DMS 273 (cell line): ENCODE results near the gene RRP15.
A peak's percentile ranks its signal among the peaks of the same experiment; 100 is the strongest.

Source experiments
- DNase-seq: peaks from one replicate; lab custom pipeline; 2025; ENCODE audit not compliant: unreplicated experiment; lab: John Stamatoyannopoulos, UW

The RRP15 gene

GRCh38 chr1:218361298-218362065, 76.4 kb downstream of the RRP15 start:
- peak; percentile 97 for DNase-seq

DNA sequence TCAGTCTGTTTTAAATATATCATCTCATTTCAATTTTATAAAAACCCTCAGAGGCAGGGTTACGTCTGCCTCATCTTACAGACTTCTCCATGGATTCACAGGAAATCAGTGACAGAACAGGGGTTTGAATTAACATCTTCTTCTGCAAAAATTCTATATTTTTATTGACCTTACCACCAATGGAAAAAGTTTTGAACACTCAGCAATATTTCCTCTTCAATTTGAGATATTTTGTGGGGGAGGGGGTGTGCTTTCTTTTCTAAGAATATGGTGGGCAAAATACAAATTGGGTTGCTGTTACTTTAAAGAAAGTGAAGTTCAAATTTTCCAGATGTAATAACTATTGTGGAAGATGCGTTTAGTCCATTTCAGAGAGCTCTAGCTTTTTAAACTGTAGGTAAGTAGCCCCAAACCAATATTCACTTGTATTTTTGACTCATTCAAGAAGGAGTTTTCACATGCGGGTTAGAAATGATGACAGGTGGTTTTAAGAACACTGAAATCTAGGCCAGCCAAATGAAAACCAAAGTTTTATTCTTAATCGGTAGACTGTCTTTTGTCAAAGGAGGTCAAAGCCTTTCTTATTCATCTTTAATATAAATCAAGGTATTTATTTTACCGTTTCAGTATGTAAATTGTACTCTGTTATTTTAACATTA, 77.5 kb downstream of the RRP15 start:
- no peak for DNase-seq

DNA sequence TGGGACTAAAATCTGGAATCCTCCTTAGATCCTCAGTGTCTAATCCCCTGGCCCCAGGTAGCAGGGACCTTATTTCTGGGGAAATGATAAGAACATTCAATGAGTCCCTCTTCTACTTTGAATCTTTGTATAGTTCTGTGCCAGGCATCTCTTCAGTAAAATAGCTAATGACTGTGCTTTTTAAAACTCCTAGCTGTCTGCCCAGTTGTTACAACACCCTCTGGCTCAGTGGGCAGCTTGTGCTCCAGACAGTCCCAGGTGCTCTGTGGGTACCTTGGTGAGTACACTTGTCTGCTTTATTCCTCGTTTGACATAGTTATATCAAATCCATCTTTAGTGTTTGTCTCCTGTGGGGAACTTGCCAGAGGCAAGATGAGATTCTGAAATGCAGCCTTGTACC, 78.0 kb downstream of the RRP15 start:
- DNase-seq = peak; percentile 29

DNA sequence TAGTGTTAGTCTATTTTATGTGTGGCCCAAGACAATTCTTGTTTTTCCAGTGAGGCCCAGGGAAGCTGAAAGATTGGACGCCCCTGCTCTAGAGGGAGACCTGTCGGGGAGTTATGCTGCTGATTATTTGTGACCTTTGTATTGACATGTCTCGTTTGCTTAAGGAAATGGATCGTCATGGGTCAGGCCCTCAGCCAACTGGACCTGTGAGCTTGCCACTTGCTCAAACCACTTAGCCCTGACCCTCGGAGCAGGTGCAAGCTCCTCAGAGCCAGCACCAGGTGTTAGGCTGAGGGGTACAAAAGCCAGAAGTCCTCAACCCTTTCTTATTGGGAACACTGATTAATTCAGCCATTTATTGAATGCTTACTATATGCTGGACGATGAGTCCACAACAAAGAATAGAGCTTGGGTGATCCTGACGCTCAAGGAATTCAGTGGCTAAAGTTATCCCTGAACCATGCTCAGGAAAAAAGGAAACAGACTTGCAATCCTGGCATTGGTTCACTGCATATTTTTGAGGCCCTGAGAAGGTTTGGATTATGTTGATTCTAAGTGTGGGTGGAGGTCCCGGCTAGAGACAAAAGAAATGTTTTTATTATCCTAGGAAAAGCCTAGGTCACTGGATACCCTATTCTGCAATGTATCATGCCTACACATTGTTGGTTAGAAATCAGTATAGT, 79.1 kb downstream of the RRP15 start:
- no peak for DNase-seq

DNA sequence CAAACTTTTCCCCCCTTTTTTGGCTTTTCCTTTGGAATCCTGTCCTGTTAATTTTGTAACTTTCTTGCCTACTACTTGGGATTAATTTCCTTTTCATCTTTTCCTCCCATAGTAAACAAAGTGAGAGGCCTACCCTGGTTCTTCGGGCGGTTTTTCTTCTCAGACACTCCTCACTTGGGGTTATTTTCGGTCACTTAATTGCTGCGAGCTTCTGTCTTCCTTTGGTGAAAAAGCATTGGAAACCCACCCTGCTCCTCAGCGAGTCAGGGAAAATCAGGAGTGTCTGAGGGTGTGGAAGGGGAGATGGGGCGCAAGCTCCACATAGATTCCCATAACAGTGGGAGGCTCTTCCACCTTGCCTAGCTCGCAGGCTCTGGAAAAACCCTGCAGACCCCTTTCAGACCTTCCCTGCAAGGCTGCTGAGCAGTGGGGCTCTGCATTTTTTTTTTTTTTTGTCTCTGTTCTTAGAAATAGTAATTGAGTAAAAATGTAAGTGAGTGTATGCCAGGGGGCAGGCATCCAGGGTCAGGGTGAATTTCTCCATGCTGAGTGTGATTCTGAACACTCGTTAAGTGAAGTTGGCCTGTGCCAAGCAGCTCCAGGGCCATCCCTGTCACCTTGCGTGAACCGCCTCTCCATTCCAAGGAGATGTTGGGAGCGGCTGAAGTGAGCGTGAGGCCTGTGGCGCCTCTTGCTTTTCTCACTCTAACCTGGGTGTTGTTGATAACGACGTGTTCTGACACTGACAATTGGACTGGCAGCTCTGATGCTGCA, 80.3 kb downstream of the RRP15 start:
- no peak for DNase-seq

DNA sequence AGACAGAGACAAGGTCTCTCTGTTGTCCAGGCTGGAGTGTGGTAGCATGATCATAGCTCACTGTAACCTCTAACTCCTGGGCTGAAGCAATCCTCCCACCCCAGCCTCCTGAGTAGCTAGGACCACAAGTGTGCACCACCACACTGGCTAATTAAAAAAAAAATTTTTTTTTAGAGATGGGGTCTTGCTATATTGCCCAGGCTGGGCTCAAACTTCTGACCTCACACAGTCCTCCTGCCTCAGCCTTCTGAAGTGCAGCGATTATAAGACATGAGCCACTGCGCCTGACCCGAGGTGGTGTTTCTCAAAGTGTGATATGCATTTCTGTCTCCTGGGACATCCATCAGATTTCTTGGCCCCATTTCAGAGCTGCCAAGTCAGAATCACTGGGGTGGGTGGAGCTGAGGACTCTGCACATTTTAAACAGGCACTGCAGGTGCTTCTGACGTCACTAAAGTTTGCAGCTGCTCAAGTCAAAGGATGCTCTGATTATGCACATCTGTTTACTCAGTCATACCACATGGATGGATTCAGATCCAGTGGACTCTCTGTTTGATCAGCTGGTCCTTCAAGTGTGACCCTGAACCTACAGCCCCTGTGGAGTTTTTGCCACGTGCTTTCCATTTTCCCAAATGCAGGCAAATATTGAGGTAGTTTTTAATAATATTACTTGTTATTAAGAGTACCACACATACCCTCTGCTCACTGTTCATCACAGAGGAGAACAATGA, 81.4 kb downstream of the RRP15 start:
- peak; percentile 53 for DNase-seq

GRCh38 chr1:218367118-218367517, 82.0 kb downstream of the RRP15 start:
- DNase-seq = no peak

GRCh38 chr1:218368686-218369085, 83.6 kb downstream of the RRP15 start:
- DNase-seq = no peak

GRCh38 chr1:218369688-218370511, 84.8 kb downstream of the RRP15 start:
- DNase-seq = no peak

DNA sequence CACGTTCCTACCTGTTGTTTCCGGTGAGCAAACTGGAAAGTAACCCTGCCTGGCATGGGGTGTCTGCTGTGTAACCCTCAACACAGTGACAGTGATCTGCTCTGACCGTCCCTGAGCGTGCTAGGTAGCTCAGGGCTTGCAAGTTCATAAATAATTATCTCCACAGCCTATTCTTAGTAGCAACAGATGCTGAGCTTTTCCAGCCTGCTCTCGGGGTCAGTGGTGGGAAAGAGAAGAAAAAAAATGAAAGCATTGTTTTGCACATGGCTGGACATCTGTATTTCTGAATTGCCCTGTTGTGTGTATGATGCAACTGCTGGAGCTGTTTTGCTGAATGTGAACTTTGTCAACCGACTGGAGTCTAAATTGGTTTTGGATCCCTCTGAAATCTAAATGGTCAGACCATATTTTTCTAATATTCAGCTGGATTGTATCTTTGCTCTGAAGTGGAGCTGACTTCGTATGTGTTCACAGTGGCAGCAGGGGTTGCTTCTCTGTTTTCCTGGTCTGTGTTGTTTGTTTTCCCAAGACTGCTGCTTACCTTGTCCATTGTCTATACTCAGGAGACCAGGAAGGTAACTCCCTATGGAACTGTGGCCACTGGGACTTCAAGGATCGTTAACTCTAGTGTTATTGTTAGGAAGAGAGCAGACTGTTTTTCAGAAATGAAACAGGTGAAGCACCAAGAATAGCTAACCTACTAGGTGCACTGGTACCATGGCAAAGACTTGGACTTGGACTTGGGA, 87.0 kb downstream of the RRP15 start:
- peak; percentile 78 for DNase-seq

DNA sequence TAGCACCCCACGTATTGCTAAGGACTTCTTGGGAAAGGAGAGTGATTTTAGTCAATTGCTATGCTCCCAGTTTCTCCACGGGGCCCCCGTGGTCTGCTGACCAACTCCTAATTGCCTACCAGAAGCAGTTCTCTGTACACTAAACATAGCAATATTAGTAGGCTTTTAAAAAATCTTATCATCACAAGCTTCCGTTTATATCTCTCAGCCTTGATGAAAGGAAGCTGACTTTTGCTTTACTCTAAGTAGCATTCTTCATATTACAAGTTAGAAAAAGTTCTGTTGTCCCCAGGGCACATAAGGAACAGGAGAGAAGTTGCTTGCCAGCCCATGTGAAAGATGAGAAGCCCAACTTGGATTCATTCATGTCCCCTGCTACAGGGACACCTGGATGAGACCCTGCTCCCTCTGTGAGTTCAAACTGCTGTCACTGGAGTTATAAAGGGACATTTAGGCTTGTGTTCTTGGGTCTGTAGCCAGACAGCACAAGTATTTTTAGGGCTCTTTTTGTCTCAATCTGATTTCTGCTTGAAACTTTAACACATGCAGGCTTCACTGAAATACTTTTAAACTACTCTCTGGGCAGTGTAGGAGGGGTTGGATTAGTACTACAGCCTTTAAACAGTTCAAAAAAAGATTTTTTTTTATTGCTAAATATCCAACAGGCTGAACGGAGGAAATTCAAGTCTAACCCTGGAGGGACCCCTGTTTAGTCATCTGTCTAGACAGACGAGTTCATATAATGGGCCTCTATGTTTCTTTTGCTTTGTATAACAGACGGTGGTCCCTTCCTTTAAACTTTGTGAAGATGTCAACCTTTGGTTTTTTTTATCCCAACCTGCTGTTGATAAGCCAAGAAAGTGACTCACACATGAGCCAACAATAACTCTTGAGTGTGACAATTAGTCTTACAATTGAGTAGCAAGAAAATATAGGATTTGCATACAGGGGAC, 89.6 kb downstream of the RRP15 start:
- DNase-seq = peak; percentile 81

- DNase-seq = no peak
These were observed 91.6 kb downstream of the RRP15 start for GRCh38 chr1:218376722-218377121.

- no peak for DNase-seq
These were observed 92.1 kb downstream of the RRP15 start for GRCh38 chr1:218377143-218377660.

DNA sequence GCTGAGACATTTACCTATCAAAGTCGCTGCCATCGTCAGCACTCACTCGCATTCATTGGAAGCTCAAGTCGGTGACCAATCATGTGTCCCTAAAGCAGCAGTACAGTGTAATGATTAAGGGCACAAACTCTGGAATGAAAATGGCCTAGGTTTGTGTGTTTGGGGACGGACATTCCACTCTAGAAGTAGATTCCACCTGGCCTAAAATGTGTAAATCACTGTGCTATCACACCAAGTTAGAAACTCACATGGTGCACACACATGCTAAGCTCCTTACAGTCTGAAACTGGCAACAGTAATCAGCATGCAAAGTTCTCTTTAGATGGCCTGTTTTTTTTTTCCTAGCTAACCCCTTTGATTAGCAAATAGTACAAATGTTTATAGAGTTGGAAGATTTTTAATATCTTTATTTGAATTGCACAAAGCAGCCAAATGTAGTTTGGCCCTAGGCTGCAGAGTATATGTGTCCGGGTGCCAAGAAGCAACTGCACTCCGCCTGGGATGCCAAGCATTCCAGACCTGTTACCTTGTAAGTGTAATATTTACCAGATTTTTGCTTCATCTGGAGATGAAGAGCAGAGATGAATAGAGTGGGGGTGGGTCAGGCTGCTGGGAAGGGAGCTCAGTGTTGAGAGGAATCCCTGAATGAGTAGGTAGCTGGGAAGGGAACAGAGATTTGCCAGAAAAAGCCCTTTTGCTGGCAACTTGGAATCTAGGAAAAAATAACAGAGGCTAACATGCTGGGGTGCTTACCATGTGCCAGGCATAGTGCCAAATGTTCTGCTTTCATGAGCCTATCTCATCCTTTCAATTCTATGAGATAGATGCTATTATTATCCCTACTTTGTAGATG, 95.3 kb downstream of the RRP15 start:
- DNase-seq = peak; percentile 61

GRCh38 chr1:218382261-218382660, 97.2 kb downstream of the RRP15 start:
- DNase-seq = no peak

DNA sequence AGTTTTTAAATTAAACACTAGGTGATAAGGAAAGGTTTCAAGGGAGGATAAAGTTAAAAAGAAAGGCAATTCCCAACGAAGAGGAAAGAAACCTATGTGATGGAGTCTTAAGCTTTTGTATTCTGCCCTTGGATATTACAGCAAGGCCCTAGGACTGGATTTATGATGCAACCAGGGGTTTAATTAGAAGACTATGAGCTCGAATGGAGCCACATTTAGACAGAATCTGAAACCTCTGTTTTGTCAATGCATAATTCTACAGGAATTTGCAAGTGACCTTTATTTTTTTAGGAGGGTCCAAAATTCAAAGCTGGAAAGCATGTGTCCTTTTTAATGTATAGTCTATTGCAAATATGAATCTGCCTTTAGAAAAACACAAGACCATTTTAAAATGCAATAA, 98.0 kb downstream of the RRP15 start:
- DNase-seq = peak; percentile 12

GRCh38 chr1:218383681-218384080, 98.6 kb downstream of the RRP15 start:
- no peak for DNase-seq
